IMR-90 (cell line): ENCODE results near the gene MGAT4A. TPM values are rescaled to one million over a fixed set of nuclear protein-coding genes. Genes with fewer than 3 reads are reported as not detected.

ENCODE experiments used
- ATAC-seq: fragments of 200-7000 bp; cut with Tn5 transposase; 2 replicates; pipeline ENCODE4 v1.9.1; 2020; ENCODE audit warnings: low read depth, mild to moderate bottlenecking, moderate library complexity
- BruUV-seq: library from RNA; stranded (reverse); fragments of 400-500 nt; replicated peaks from 2 replicates; lab custom pipeline; 2021; lab: Mats Ljungman, UMichigan
- CTCF ChIA-PET: fragments of 300-600 bp; formaldehyde crosslinking; extraction: SDS; loops from one replicate; lab custom pipeline; 2021; ENCODE audit warnings: antibody characterized with exemption; lab: Yijun Ruan, JAX
- POLR2A ChIA-PET: fragments of 300-600 bp; sonication (Branson Sonifier 250); formaldehyde crosslinking; loops from one replicate; lab custom pipeline; 2022; ENCODE audit warnings: antibody characterized with exemption; ENCODE audit not compliant: unreplicated experiment; lab: Charles Lee
- DNase-seq: peaks from one replicate; pipeline ENCODE4 v3.0.0; 2013
- H2AFZ ChIP-seq: replicated peaks from 2 replicates; pipeline ENCODE3; 2013; ENCODE audit warnings: low read length, mild to moderate bottlenecking; ENCODE audit not compliant: poor library complexity
- H2AK5ac ChIP-seq: 2 replicates; pipeline ENCODE4 v1.6.1; 2013; ENCODE audit warnings: low read depth, low read length, inconsistent platforms
- H2AK9ac ChIP-seq: replicated peaks from 2 replicates; pipeline ENCODE3; 2013; ENCODE audit warnings: mild to moderate bottlenecking, low read depth, low read length, moderate library complexity; ENCODE audit not compliant: poor library complexity
- H2BK120ac ChIP-seq: 2 replicates; pipeline ENCODE4 v1.6.1; 2013; ENCODE audit warnings: low read depth, low read length, inconsistent platforms
- H2BK15ac ChIP-seq: 3 replicates; pipeline ENCODE4 v1.6.1; 2013; ENCODE audit warnings: low read depth, low read length, inconsistent platforms
- H2BK20ac ChIP-seq: 2 replicates; pipeline ENCODE4 v1.6.1; 2013; ENCODE audit warnings: low read depth, mild to moderate bottlenecking, inconsistent platforms, low read length, moderate library complexity
- H2BK5ac ChIP-seq: 2 replicates; pipeline ENCODE4 v1.6.1; 2013; ENCODE audit warnings: mild to moderate bottlenecking, low read depth, low read length, inconsistent platforms; ENCODE audit not compliant: poor library complexity, severe bottlenecking
- H3K14ac ChIP-seq: replicated peaks from 2 replicates; pipeline ENCODE4 v1.6.1; 2013; ENCODE audit warnings: low read depth, low read length, inconsistent platforms
- H3K18ac ChIP-seq: 2 replicates; pipeline ENCODE4 v1.6.1; 2013; ENCODE audit warnings: low read depth, low read length, control low read depth
- H3K23ac ChIP-seq: 2 replicates; pipeline ENCODE4 v1.6.1; 2013; ENCODE audit warnings: low read depth, low read length, inconsistent platforms
- H3K27ac ChIP-seq: 2 replicates; pipeline ENCODE4 v1.5.1; 2013; ENCODE audit warnings: mild to moderate bottlenecking, control low read depth, low read length; ENCODE audit not compliant: insufficient read depth
- H3K27me3 ChIP-seq: 2 replicates; pipeline ENCODE4 v1.6.1; 2013; ENCODE audit warnings: low read length; ENCODE audit not compliant: control insufficient read depth, insufficient read depth
- H3K36me3 ChIP-seq: 2 replicates; pipeline ENCODE4 v1.6.1; 2013; ENCODE audit warnings: low read length, mixed read lengths; ENCODE audit not compliant: control insufficient read depth, insufficient read depth
- H3K4ac ChIP-seq: 2 replicates; pipeline ENCODE4 v1.6.1; 2013; ENCODE audit warnings: low read depth, low read length, inconsistent platforms
- H3K4me1 ChIP-seq: 2 replicates; pipeline ENCODE4 v1.6.1; 2013; ENCODE audit warnings: low read length, mixed read lengths; ENCODE audit not compliant: control insufficient read depth, insufficient read depth
- H3K4me2 ChIP-seq: 2 replicates; pipeline ENCODE4 v1.6.1; 2013; ENCODE audit warnings: low read depth, mild to moderate bottlenecking, control low read depth, low read length, moderate library complexity
- H3K4me3 ChIP-seq: 2 replicates; pipeline ENCODE4 v1.5.1; 2013; ENCODE audit warnings: low read depth, mild to moderate bottlenecking, control low read depth, low read length, moderate library complexity; ENCODE audit not compliant: insufficient read depth
- H3K56ac ChIP-seq: 2 replicates; pipeline ENCODE4 v1.6.1; 2013; ENCODE audit warnings: low read length, inconsistent platforms; ENCODE audit not compliant: insufficient read depth; ENCODE audit errors: extremely low read depth
- H3K79me1 ChIP-seq, 2 experiments: 2 replicates each; pipeline ENCODE4 v1.6.1; 2013; ENCODE audit warnings: low read length in 2 of 2, inconsistent platforms in 1 of 2, low read depth in 1 of 2
- H3K9ac ChIP-seq: 2 replicates; pipeline ENCODE4 v1.6.1; 2013; ENCODE audit warnings: low read depth, low read length, control low read depth
- H3K9me1 ChIP-seq: 2 replicates; pipeline ENCODE4 v1.6.1; 2013; ENCODE audit warnings: low read length, inconsistent platforms; ENCODE audit not compliant: insufficient read depth
- H3K9me3 ChIP-seq: 2 replicates; pipeline ENCODE4 v1.6.1; 2013; ENCODE audit warnings: low read length; ENCODE audit not compliant: control insufficient read depth, insufficient read depth
- H4K20me1 ChIP-seq: 2 replicates; pipeline ENCODE4 v1.6.1; 2013; ENCODE audit warnings: low read length, inconsistent platforms; ENCODE audit not compliant: insufficient read depth
- H4K5ac ChIP-seq: 2 replicates; pipeline ENCODE4 v1.6.1; 2013; ENCODE audit warnings: mild to moderate bottlenecking, low read depth, low read length, control low read depth
- H4K8ac ChIP-seq, 2 experiments: 2 replicates each; pipeline ENCODE4 v1.6.1; 2013; ENCODE audit warnings: low read depth in 2 of 2, low read length in 2 of 2, control low read depth in 1 of 2, inconsistent platforms in 1 of 2
- H4K91ac ChIP-seq: 2 replicates; pipeline ENCODE4 v1.6.1; 2013; ENCODE audit warnings: low read depth, low read length, inconsistent platforms; ENCODE audit not compliant: insufficient read depth
- CHD1 ChIP-seq: IDR thresholded peaks from 2 replicates; pipeline ENCODE4 v1.6.1; 2012; ENCODE audit warnings: low read depth, low read length, improper control_type of control experiment
- CTCF ChIP-seq: conservative IDR thresholded peaks from 2 replicates; pipeline ENCODE4 v1.5.1; 2012; ENCODE audit warnings: mild to moderate bottlenecking, low read depth, low read length, improper control_type of control experiment
- FOS ChIP-seq: fragments of 150-350 bp; IDR thresholded peaks from 2 replicates; pipeline ENCODE4 v1.6.1; 2016; ENCODE audit warnings: low read depth, low read length
- NFE2L2 ChIP-seq: fragments of 150-350 bp; IDR thresholded peaks from 2 replicates; pipeline ENCODE4 v1.6.1; 2016; ENCODE audit warnings: low read depth, mild to moderate bottlenecking, low read length
- POLR2A ChIP-seq: IDR thresholded peaks from 2 replicates; pipeline ENCODE4 v1.6.1; 2012; ENCODE audit warnings: mild to moderate bottlenecking, low read depth, low read length
- RAD21 ChIP-seq: IDR thresholded peaks from 2 replicates; pipeline ENCODE4 v1.6.1; 2012; ENCODE audit warnings: low read length, improper control_type of control experiment
- SMC3 ChIP-seq: fragments of 150-350 bp; IDR thresholded peaks from 2 replicates; pipeline ENCODE4 v1.6.1; 2016; ENCODE audit warnings: low read depth, mild to moderate bottlenecking, antibody characterized with exemption, low read length, moderate library complexity
- USF2 ChIP-seq: fragments of 150-350 bp; IDR thresholded peaks from 2 replicates; pipeline ENCODE4 v1.6.1; 2017; ENCODE audit warnings: mild to moderate bottlenecking, antibody characterized with exemption, low read length, low read depth
- WGBS, 2 experiments: methylation state at CpG; one replicate each; pipeline versions ENCODE4 v1.1.5 to v1.1.7; 2013; ENCODE audit warnings: missing lambda C conversion rate in 2 of 2; ENCODE audit not compliant: insufficient read length in 1 of 2; ENCODE audit errors: extremely low coverage in 2 of 2; 5-methylcytosine and 5-hydroxymethylcytosine counted together
- dilution Hi-C: fragments of 300-500 bp; cut with HindIII; formaldehyde crosslinking; loops from one replicate; pipeline ENCODE4 v1.14.3; 2018; ENCODE audit warnings: low sequenced_read_pairs; ENCODE audit not compliant: unreplicated experiment
- in situ Hi-C: fragments of 300-500 bp; cut with MboI; formaldehyde crosslinking; loops from 3 replicates; pipeline ENCODE4 v1.14.3; 2019; ENCODE audit warnings: low sequenced_read_pairs, inconsistent platforms, mixed read lengths
- intact Hi-C: fragments of 100-400 bp; cut with micrococcal nuclease; formaldehyde crosslinking; loops from 2 replicates; pipeline ENCODE4 v1.10.0; 2022
- polyA plus RNA-seq, 3 experiments: library from polyadenylated mRNA; depleted of rRNA; stranded (reverse); fragments of >200 nt; gene quantifications; 2 replicates each; pipeline ENCODE4 v1.2.3, GENCODE V29; 2012; ENCODE audit warnings: low replicate concordance in 1 of 3
- total RNA-seq: library from RNA; depleted of rRNA; stranded (reverse); fragments of >200 nt; gene quantifications from 2 replicates; pipeline ENCODE4 v1.2.3, GENCODE V29; 2012

The MGAT4A gene
- total and polyA plus RNA-seq, 2 of the 4 experiments (the other 2 are of a cell fraction), result under 0.01 TPM; not detected in 1

- intact Hi-C loops, result no loop called here
Measured at GRCh38 chr2:98729652-98730051, 1.3 kb downstream of the MGAT4A start.

More at GRCh38 chr2:98729652-98730051, 1.3 kb downstream of the MGAT4A start:
- ATAC-seq (no peak), DNase-seq (no peak)
- CTCF ChIA-PET, result no interaction called here
- H3K14ac ChIP-seq, result no peak overlapping the region
- no peak overlapping the region for H4K8ac ChIP-seq
- H3K27me3 ChIP-seq, result peaks cover 28% of the 10 kb centered on the region
- no TSS peak for BruUV-seq
- no peak overlapping the region for H2AK9ac ChIP-seq
- H2BK5ac ChIP-seq, result no peak overlapping the region
- no peaks in the 10 kb centered on the region for H3K9me3 ChIP-seq
- H3K23ac ChIP-seq, result no peak overlapping the region
- no peak overlapping the region for H2BK20ac ChIP-seq
- H3K4me3 ChIP-seq, result no peak overlapping the region
- H3K56ac ChIP-seq, result no peak overlapping the region
- no CpG with 5 or more reads among the region's 10 CpGs for WGBS, 2 experiments
- no peak overlapping the region for H3K18ac ChIP-seq
- no peak overlapping the region for H3K27ac ChIP-seq
- H3K4me1 ChIP-seq, result peaks cover 2% of the 10 kb centered on the region; the same call in 1 of the 2 replicates
- H2BK120ac ChIP-seq, result no peak overlapping the region
- H2AFZ ChIP-seq, result no peak overlapping the region
- no peak overlapping the region for H4K5ac ChIP-seq
- H3K36me3 ChIP-seq, result no peaks in the 10 kb centered on the region
- TF ChIP-seq RAD21, result no peak
- TF ChIP-seq NFE2L2, result no peak
- no peak for TF ChIP-seq FOS
- TF ChIP-seq CHD1, result no peak
- no peak for TF ChIP-seq USF2
- no peak for TF ChIP-seq CTCF
- no peak for TF ChIP-seq POLR2A
- no peak for TF ChIP-seq SMC3
- H3K4ac ChIP-seq, result no peak overlapping the region
- POLR2A ChIA-PET, result no interaction called here
- no peak overlapping the region for H3K9ac ChIP-seq
- no peaks in the 10 kb centered on the region for H4K20me1 ChIP-seq
- no peaks in the 10 kb centered on the region for H3K79me1 ChIP-seq
- H4K91ac ChIP-seq, result no peak overlapping the region
- dilution Hi-C loops, result no loop called here
- in situ Hi-C loops, result no loop called here
- no peak overlapping the region for H3K4me2 ChIP-seq
- H2BK15ac ChIP-seq, result no peak overlapping the region
- no peaks in the 10 kb centered on the region; the same call in 1 of the 2 replicates for H3K9me1 ChIP-seq
- H2AK5ac ChIP-seq, result no peak overlapping the region
